ENCODE results near the gene SMTN. TPM values are rescaled to one million over a fixed set of nuclear protein-coding genes. Genes with fewer than 3 reads are reported as not detected.

Gene SMTN
- total RNA-seq, 6 experiments from 2014 or later = 16.9 to 54.1 (median 24.3) TPM

DNA sequence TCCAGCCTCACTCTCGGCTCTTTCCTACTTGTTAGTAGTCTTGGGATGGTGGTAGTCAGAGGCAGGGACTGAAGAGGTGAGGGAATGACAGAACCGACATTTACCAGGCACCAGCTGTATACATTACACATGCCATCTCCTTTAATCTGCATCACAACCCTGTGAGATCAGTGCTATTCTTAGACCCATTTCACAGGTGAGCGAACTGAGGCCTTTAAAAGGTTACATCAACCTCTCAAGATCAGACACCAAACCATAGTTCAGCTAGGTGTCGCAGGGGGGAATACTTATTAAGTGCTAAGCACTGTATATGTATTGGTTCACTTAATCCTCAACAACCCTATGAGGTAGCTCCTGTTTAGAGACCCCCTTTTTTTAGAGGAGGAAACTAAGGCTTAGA is 53.6 kb downstream of the SMTN start:
- no peaks in the 10 kb centered on the region for H3K4me1 ChIP-seq
- WGBS (ENCODE audit: insufficient coverage, low coverage, low lambda C conversion rate, missing lambda C conversion rate) = 77% methylated on average over 4 of the region's 4 CpGs
- H3K4me3 ChIP-seq = no peak overlapping the region
- H3K27me3 ChIP-seq = no peaks in the 10 kb centered on the region
- no peak overlapping the region for H3K27ac ChIP-seq
- no peak for ATAC-seq
- intact Hi-C loops (cut with DNase I) = no loop called here
- H3K9me3 ChIP-seq = no peaks in the 10 kb centered on the region
- no peaks in the 10 kb centered on the region for H3K36me3 ChIP-seq
- no peak for TF ChIP-seq CTCF (IDR thresholded peaks at IDR 0.05)
- TF ChIP-seq POLR2A (IDR thresholded peaks at IDR 0.05) = no peak
- DNase-seq = no peak

- H3K4me1 ChIP-seq = no peaks in the 10 kb centered on the region
- no peaks in the 10 kb centered on the region for H3K36me3 ChIP-seq
- DNase-seq (no peak), ATAC-seq (no peak)
- no peak overlapping the region for H3K27ac ChIP-seq
- 90% methylated on average over 2 of the region's 6 CpGs for WGBS (ENCODE audit: insufficient coverage, low coverage, low lambda C conversion rate, missing lambda C conversion rate)
- H3K9me3 ChIP-seq = no peaks in the 10 kb centered on the region
- intact Hi-C loops (cut with DNase I) = no loop called here
- no peaks in the 10 kb centered on the region for H3K27me3 ChIP-seq
- H3K4me3 ChIP-seq = no peak overlapping the region
- TF ChIP-seq CTCF (IDR thresholded peaks at IDR 0.05) (no peak), POLR2A (IDR thresholded peaks at IDR 0.05) (no peak)
Measured at GRCh38 chr22:31135706-31136105, 54.6 kb downstream of the SMTN start.

DNA sequence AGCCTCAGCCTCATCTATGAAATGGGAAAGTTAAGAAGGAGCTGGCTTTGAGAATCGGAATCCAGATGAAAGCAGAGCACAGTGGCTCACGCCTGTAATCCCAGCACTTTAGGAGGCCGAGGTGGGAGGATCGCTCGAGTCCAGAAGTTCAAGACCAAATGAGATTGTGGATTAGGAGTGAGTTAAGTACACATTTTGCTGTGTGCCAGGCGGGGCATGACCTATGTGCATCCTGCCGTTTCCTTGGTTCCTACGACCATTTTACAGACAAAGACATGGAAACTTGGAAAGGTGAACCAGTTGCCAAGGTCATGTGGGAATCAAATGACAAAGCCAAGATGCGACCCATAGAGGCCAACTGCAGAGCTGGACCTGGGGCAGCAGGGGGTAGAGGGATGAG is 55.0 kb downstream of the SMTN start:
- WGBS (ENCODE audit: insufficient coverage, low coverage, low lambda C conversion rate, missing lambda C conversion rate) = 80% methylated on average over 1 of the region's 9 CpGs
- Histone ChIP-seq H3K4me3 (no peak overlapping the region), H3K36me3 (no peaks in the 10 kb centered on the region), H3K27me3 (no peaks in the 10 kb centered on the region), H3K9me3 (no peaks in the 10 kb centered on the region), H3K27ac (no peak overlapping the region), H3K4me1 (no peaks in the 10 kb centered on the region)
- DNase-seq (no peak), ATAC-seq (no peak)
- TF ChIP-seq CTCF (IDR thresholded peaks at IDR 0.05) = no peak
- no peak for TF ChIP-seq POLR2A (IDR thresholded peaks at IDR 0.05)
- intact Hi-C loops (cut with DNase I) = no loop called here

DNA sequence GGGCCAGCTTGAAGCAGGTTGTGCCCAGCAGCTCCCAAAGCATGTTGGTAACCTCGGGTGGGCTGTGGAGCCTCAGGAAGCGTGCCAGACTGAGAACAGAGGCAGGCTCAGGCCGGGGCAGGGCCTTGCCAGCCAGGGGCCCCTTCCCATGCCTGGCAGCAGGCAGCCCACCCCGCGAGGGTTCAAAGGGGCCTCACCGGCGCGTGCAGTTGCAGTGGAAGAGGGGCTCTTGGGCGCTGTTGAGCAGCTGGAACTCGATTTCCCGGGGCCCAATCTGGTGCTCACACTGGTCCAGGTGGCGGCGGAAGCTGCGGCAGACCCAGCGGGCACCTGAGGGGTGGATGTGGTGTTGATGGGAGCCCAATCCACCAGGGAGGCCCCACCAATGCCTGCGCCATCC is 55.6 kb downstream of the SMTN start:
- Histone ChIP-seq H3K9me3 (no peaks in the 10 kb centered on the region), H3K27ac (no peak overlapping the region), H3K4me3 (no peak overlapping the region), H3K27me3 (no peaks in the 10 kb centered on the region), H3K36me3 (no peaks in the 10 kb centered on the region), H3K4me1 (no peaks in the 10 kb centered on the region)
- TF ChIP-seq CTCF (IDR thresholded peaks at IDR 0.05) (no peak), POLR2A (IDR thresholded peaks at IDR 0.05) (no peak)
- DNase-seq (no peak), ATAC-seq (no peak)
- WGBS (ENCODE audit: insufficient coverage, low coverage, low lambda C conversion rate, missing lambda C conversion rate) = no CpG with 5 or more reads among the region's 16 CpGs
- intact Hi-C loops (cut with DNase I) = no loop called here

GRCh38 chr22:31137721-31138120 is 56.6 kb downstream of the SMTN start:
- no peak for DNase-seq

More at GRCh38 chr22:31137721-31138120, 56.6 kb downstream of the SMTN start:
- Histone ChIP-seq H3K4me1 (no peaks in the 10 kb centered on the region), H3K9me3 (no peaks in the 10 kb centered on the region), H3K4me3 (no peak overlapping the region), H3K27me3 (no peaks in the 10 kb centered on the region), H3K36me3 (no peaks in the 10 kb centered on the region), H3K27ac (no peak overlapping the region)
- WGBS (ENCODE audit: insufficient coverage, low coverage, low lambda C conversion rate, missing lambda C conversion rate) = no CpG with 5 or more reads among the region's 10 CpGs
- intact Hi-C loops (cut with DNase I) = no loop called here
- TF ChIP-seq POLR2A (IDR thresholded peaks at IDR 0.05) (no peak), CTCF (IDR thresholded peaks at IDR 0.05) (no peak)
- ATAC-seq = no peak
